GM20431 (cell line): ENCODE measurements around the gene CCN6.

Source experiments
- in situ Hi-C: fragments of 300-500 bp; cut with MseI, MboI; formaldehyde crosslinking; loops from one replicate; pipeline ENCODE4 v1.15.0; 2020; ENCODE audit warnings: low sequenced_read_pairs; ENCODE audit not compliant: unreplicated experiment

Gene CCN6

GRCh38 chr6:112027942-112028674, 25.8 kb upstream of the CCN6 start:
- in situ Hi-C loops: no loop called here

GRCh38 chr6:112029045-112029822, 24.7 kb upstream of the CCN6 start:
- in situ Hi-C loops: no loop called here

GRCh38 chr6:112030206-112030960, 23.5 kb upstream of the CCN6 start:
- in situ Hi-C loops: no loop called here

GRCh38 chr6:112030961-112031660, 22.8 kb upstream of the CCN6 start:
- in situ Hi-C loops: no loop called here

GRCh38 chr6:112031960-112032359, 21.9 kb upstream of the CCN6 start:
- in situ Hi-C loops: no loop called here

- in situ Hi-C loops: no loop called here
These were observed 21.2 kb upstream of the CCN6 start for GRCh38 chr6:112032728-112033127.

GRCh38 chr6:112033791-112034615, 19.9 kb upstream of the CCN6 start:
- in situ Hi-C loops: no loop called here

- in situ Hi-C loops: no loop called here
These were observed 19.3 kb upstream of the CCN6 start for GRCh38 chr6:112034616-112034995.

- in situ Hi-C loops: no loop called here
These were observed 17.7 kb upstream of the CCN6 start for GRCh38 chr6:112036088-112036637.

GRCh38 chr6:112037783-112038216, 16.1 kb upstream of the CCN6 start:
- in situ Hi-C loops: no loop called here

- in situ Hi-C loops: no loop called here
These were observed 15.6 kb upstream of the CCN6 start for GRCh38 chr6:112038268-112038667.

GRCh38 chr6:112038756-112039430, 15.0 kb upstream of the CCN6 start:
- in situ Hi-C loops: no loop called here

- in situ Hi-C loops: no loop called here
These were observed 14.5 kb upstream of the CCN6 start for GRCh38 chr6:112039431-112039770.

- in situ Hi-C loops: no loop called here
These were observed 12.9 kb upstream of the CCN6 start for GRCh38 chr6:112040956-112041355.

- in situ Hi-C loops: no loop called here
These were observed 12.4 kb upstream of the CCN6 start for GRCh38 chr6:112041535-112041934.

GRCh38 chr6:112043032-112044007, 10.6 kb upstream of the CCN6 start:
- in situ Hi-C loops: no loop called here

- in situ Hi-C loops: no loop called here
These were observed 9.7 kb upstream of the CCN6 start for GRCh38 chr6:112044196-112044595.

GRCh38 chr6:112044856-112045255, 9.0 kb upstream of the CCN6 start:
- in situ Hi-C loops: no loop called here
